HUES6 (cell line): ENCODE data around the gene MED9.
"Not testable (repeated sequence)": the region's sequence is repeated elsewhere in the genome, so short reads cannot be mapped to it uniquely, and the experiment has no call there.

Experiments used
- H3K27ac ChIP-seq: 2 replicates; pipeline ENCODE4 v1.7.0; 2013; ENCODE audit warnings: low read depth, mild to moderate bottlenecking, low read length, inconsistent platforms
- H3K27me3 ChIP-seq: 2 replicates; pipeline ENCODE4 v1.6.1; 2013; ENCODE audit warnings: low read length; ENCODE audit not compliant: control insufficient read depth, insufficient read depth
- H3K36me3 ChIP-seq: 2 replicates; pipeline ENCODE4 v1.6.1; 2013; ENCODE audit warnings: low read length; ENCODE audit not compliant: control insufficient read depth, insufficient read depth
- H3K4me1 ChIP-seq: 2 replicates; pipeline ENCODE4 v1.6.1; 2013; ENCODE audit warnings: low read length; ENCODE audit not compliant: control insufficient read depth, insufficient read depth
- H3K4me3 ChIP-seq: 2 replicates; pipeline ENCODE4 v1.5.1; 2013; ENCODE audit warnings: low read depth, low read length
- H3K9ac ChIP-seq: one replicate; pipeline ENCODE4 v1.6.1; 2013; ENCODE audit warnings: mild to moderate bottlenecking, low read length
- H3K9me3 ChIP-seq: 2 replicates; pipeline ENCODE4 v1.6.1; 2013; ENCODE audit warnings: low read depth, low read length; ENCODE audit not compliant: control insufficient read depth, insufficient read depth

Gene MED9

DNA sequence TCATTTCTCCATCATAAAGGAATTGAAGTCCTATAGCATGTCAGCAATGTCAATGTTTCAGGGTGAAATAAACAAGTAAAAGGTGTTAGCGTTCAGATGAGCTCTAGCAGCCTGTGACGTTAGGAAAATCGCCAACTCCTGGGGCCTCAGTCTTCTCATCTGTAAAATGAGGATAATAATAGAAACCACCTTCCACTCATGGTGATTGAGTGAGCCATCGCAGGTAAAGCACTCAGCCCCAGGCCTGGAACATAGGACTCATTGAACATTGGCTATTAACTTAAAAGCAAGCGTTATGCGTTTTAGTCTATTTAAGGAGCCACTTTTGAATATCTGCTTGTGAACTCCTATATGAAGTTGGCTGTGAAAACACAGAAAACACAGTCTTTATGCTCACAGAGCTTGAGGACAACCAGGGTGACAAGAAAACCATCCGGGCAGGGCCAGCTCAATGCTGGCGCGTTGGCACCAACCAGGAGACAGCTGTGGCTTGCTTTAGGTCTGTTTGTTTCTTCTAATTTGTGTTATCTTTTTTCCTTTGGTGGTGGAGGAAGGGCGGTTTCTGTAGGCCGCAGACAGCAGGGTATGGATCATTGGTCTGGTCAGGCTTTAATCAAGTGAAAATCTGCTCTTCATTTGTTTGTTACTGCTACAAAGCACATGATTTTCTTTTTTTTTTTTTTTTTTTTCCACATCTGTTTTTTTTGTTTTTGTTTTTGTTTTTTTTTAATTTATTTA lies 35.7 kb upstream of the MED9 start:
- Histone ChIP-seq H3K27me3 (no peaks in the 10 kb centered on the region), H3K9ac (no peak overlapping the region), H3K9me3 (0 out of 2 replicates have a peak, but pooled peaks cover 3% of the 10 kb centered on the region), H3K4me1 (peaks cover 19% of the 10 kb centered on the region), H3K36me3 (no peaks in the 10 kb centered on the region), H3K4me3 (no peak overlapping the region), H3K27ac (no peak overlapping the region)

- H3K36me3 ChIP-seq, result no peaks in the 10 kb centered on the region
- no peaks in the 10 kb centered on the region for H3K27me3 ChIP-seq
- H3K27ac ChIP-seq, result no peak overlapping the region
- no peak overlapping the region for H3K9ac ChIP-seq
- H3K9me3 ChIP-seq, result peaks cover 9% of the 10 kb centered on the region; the same call in 1 of the 2 replicates
- H3K4me1 ChIP-seq, result peaks cover 20% of the 10 kb centered on the region
- no peak overlapping the region for H3K4me3 ChIP-seq
These were observed 33.6 kb upstream of the MED9 start for GRCh38 chr17:17443173-17443572.

- no peaks in the 10 kb centered on the region for H3K27me3 ChIP-seq
- no peak overlapping the region for H3K4me3 ChIP-seq
- no peak overlapping the region for H3K9ac ChIP-seq
- H3K36me3 ChIP-seq, result no peaks in the 10 kb centered on the region
- no peak overlapping the region for H3K27ac ChIP-seq
- peaks cover 9% of the 10 kb centered on the region; the same call in 1 of the 2 replicates for H3K9me3 ChIP-seq
- H3K4me1 ChIP-seq, result peaks cover 16% of the 10 kb centered on the region
These were observed 31.4 kb upstream of the MED9 start for GRCh38 chr17:17445296-17445924.

GRCh38 chr17:17445925-17446665 lies 30.7 kb upstream of the MED9 start:
- H3K4me3 ChIP-seq, result no peak overlapping the region
- H3K27ac ChIP-seq, result no peak overlapping the region
- H3K4me1 ChIP-seq, result peaks cover 14% of the 10 kb centered on the region
- no peak overlapping the region for H3K9ac ChIP-seq
- H3K36me3 ChIP-seq, result no peaks in the 10 kb centered on the region
- no peaks in the 10 kb centered on the region for H3K27me3 ChIP-seq
- H3K9me3 ChIP-seq, result peaks cover 9% of the 10 kb centered on the region; the same call in 1 of the 2 replicates

GRCh38 chr17:17446666-17447155 lies 30.1 kb upstream of the MED9 start:
- H3K27me3 ChIP-seq, result no peaks in the 10 kb centered on the region
- peaks cover 14% of the 10 kb centered on the region for H3K4me1 ChIP-seq
- H3K36me3 ChIP-seq, result no peaks in the 10 kb centered on the region
- H3K27ac ChIP-seq, result no peak overlapping the region
- H3K9ac ChIP-seq, result no peak overlapping the region
- H3K9me3 ChIP-seq, result peaks cover 9% of the 10 kb centered on the region; the same call in 1 of the 2 replicates
- no peak overlapping the region for H3K4me3 ChIP-seq

GRCh38 chr17:17447264-17447663 lies 29.5 kb upstream of the MED9 start:
- Histone ChIP-seq H3K9me3 (peaks cover 9% of the 10 kb centered on the region; the same call in 1 of the 2 replicates), H3K36me3 (no peaks in the 10 kb centered on the region), H3K4me1 (peaks cover 14% of the 10 kb centered on the region), H3K9ac (no peak overlapping the region), H3K27me3 (no peaks in the 10 kb centered on the region), H3K4me3 (no peak overlapping the region), H3K27ac (no peak overlapping the region)

DNA sequence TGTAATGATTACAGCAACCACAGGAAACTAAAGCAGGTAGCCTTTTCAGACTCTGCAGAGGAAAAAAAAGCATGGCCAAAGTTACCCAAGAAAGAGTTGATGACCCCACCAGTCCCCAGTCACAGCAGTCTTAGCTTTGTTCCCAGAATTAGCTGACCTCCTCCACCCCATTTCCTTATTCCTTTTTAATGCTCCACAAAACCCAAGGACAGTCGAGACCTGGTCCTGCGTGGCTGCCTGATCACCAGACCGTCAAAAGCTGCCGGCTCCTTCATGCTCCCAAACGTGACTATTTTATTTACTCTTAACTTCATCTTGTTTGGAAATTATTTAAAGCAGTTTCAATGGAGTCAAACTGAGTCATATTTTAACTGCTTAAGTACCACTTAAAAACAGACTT lies 28.7 kb upstream of the MED9 start:
- no peaks in the 10 kb centered on the region for H3K27me3 ChIP-seq
- no peaks in the 10 kb centered on the region for H3K36me3 ChIP-seq
- peaks cover 9% of the 10 kb centered on the region; the same call in 1 of the 2 replicates for H3K9me3 ChIP-seq
- H3K4me1 ChIP-seq, result peaks cover 14% of the 10 kb centered on the region
- no peak overlapping the region for H3K4me3 ChIP-seq
- no peak overlapping the region for H3K9ac ChIP-seq
- H3K27ac ChIP-seq, result no peak overlapping the region

GRCh38 chr17:17448723-17449122 lies 28.1 kb upstream of the MED9 start:
- H3K4me1 ChIP-seq, result peaks cover 14% of the 10 kb centered on the region
- no peaks in the 10 kb centered on the region for H3K27me3 ChIP-seq
- no peak overlapping the region for H3K4me3 ChIP-seq
- no peaks in the 10 kb centered on the region for H3K36me3 ChIP-seq
- H3K27ac ChIP-seq, result no peak overlapping the region
- H3K9me3 ChIP-seq, result peaks cover 9% of the 10 kb centered on the region; the same call in 1 of the 2 replicates
- no peak overlapping the region for H3K9ac ChIP-seq

GRCh38 chr17:17453088-17453487 lies 23.7 kb upstream of the MED9 start:
- H3K4me3 ChIP-seq, result no peak overlapping the region
- no peak overlapping the region for H3K27ac ChIP-seq
- peaks cover under 1% of the 10 kb centered on the region; the same call in 1 of the 2 replicates for H3K9me3 ChIP-seq
- H3K9ac ChIP-seq, result no peak overlapping the region
- no peaks in the 10 kb centered on the region for H3K4me1 ChIP-seq
- no peaks in the 10 kb centered on the region for H3K36me3 ChIP-seq
- H3K27me3 ChIP-seq, result no peaks in the 10 kb centered on the region

GRCh38 chr17:17454276-17454675 lies 22.5 kb upstream of the MED9 start:
- Histone ChIP-seq H3K9ac (no peak overlapping the region), H3K4me3 (no peak overlapping the region), H3K27me3 (no peaks in the 10 kb centered on the region), H3K36me3 (no peaks in the 10 kb centered on the region), H3K9me3 (no peaks in the 10 kb centered on the region), H3K4me1 (no peaks in the 10 kb centered on the region), H3K27ac (no peak overlapping the region)

GRCh38 chr17:17454700-17455099 lies 22.1 kb upstream of the MED9 start:
- not testable (repeated sequence) for H3K27me3 ChIP-seq, H3K4me1 ChIP-seq, H3K36me3 ChIP-seq, H3K9me3 ChIP-seq, H3K4me3 ChIP-seq, H3K27ac ChIP-seq, H3K9ac ChIP-seq
